ENCODE measurements around the gene SMG6.

Gene SMG6

GRCh38 chr17:2056206-2057174 is 247.1 kb downstream of the SMG6 start:
- no peak for DNase-seq

DNA sequence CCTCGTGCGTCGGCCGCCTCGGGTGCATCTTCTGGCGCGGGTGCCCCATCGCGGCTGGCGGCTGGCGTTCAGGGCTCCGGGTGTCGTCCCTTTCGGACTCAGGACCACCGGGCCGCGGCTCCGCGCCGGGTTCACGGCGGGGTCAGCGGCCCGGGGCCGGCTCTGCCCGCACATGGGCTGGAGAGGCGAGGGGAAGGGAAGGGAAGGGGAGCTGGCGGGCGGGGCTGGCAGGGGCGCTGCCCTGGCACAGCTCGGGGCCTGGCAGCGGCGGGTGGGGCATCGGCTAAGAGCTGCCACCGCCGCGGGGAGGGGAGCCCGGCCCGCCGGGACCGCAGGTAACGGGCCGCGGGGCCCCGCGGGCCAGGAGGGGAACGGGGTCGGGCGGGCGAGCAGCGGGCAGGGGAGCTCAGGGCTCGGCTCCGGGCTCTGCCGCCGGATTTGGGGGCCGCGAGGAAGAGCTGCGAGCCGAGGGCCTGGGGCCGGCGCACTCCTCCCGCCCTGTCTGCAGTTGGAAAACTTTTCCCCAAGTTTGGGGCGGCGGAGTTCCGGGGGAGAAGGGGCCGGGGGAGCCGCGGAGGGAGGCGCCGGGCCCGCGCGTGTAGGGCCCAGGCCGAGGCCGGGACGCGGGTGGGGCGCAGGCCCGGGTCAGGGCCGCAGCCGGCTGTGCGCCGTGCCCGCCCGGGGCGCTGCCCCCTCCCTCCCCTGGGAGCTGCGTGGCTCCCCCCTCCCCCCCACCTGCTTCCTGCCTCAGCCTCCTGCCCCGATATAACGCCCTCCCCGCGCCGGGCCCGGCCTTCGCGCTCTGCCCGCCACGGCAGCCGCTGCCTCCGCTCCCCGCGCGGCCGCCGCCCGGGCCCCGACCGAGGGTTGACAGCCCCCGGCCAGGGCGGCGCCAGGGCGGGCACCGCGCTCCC is 248.0 kb downstream of the SMG6 start:
- DNase-seq = no peak

- DNase-seq = no peak
Observed at GRCh38 chr17:2054512-2055291, 248.9 kb downstream of the SMG6 start, which contains the start of gene HIC1. Gene HIC1 (plus strand): TSS chr17:2055103. CDS start chr17:2056691, 1,588 bp downstream.

GRCh38 chr17:2054262-2054511 is 249.4 kb downstream of the SMG6 start:
- DNase-seq = no peak

DNA sequence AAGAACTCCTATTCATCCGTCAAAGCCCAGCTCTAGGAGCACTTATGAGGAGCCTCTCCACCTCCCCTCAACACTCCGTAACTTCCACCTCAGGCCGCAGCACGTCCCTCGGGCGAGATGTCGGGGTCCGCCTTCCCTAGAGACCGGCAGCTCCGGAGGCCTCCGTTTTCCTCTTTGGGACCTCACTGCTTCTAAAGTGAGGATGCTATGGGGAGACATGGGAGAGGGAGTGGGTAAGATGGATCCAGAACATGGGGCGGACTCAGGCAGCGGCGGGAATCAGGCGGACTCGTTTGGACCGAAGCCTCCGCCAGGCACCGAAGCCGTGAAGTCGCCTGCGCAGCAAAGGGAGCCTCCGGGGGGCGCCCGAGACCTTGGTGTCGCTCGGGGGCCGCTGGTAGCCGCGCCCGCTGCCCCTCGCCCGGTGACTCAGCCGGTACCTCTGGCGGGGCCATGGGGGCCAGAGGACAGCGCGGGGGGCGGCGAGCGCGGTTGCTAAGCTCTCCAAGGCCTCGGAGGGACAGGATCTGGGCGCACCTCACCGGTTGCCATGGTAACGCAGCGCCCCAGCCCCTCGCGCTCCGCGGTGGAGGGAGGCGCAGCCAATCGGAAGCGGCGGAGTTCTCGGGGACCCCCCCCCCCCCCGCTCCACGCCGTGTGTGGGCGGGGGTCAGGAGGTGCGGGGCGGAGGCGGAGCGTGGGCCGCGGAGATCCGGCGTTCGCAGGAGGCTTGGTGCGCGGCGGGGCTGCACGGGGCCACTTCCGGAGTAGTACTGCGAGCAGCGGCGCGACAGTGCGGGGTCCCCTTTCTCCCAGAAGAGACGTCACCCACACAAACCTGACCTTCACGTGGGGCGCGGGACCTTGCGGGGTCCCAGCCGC is 250.0 kb downstream of the SMG6 start:
- no peak for DNase-seq

GRCh38 chr17:2051933-2052559 is 251.5 kb downstream of the SMG6 start:
- no peak for DNase-seq

GRCh38 chr17:2051061-2051932 is 252.3 kb downstream of the SMG6 start:
- DNase-seq = no peak

GRCh38 chr17:2050300-2051060 is 253.1 kb downstream of the SMG6 start:
- no peak for DNase-seq

GRCh38 chr17:2049333-2050299 is 254.0 kb downstream of the SMG6 start:
- DNase-seq = no peak

DNA sequence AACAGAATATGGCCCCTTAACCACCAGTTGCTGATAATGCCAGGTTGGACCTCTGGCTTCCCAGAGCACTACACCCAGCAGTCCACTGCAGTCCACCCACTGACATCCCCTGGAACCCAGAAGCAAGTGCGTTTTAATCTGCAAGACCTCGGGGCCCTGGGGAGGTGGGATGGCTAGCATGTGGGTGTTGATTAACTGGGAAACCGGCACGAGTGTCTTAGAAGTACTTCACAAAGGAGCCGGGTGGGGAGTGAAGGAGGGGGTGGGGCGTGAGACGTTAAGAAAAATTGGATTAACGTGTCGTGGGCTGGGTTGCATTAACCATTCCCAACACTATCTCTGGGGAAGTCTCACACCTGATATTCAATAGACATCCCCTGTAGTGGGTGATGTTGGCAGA is 254.8 kb downstream of the SMG6 start:
- no peak for DNase-seq

DNA sequence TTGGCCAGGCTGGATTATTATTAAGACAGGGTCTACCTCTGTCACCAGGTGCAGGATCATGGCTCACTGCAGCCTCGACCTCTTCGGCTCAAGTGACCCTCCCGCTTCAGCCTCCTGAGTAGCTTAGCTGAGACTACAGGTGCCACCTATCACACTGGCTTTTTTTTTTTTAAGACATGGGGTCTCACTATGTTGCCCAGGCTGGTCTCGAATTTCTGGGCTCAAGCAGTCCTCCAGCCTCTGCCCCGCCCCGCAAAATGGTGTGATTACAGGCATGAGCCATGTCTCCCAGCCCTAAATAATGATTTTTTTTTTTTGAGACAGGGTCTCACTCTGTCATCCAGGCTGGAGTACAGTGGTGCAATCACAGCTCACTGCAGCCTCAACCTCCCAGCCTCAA is 256.0 kb downstream of the SMG6 start:
- no peak for DNase-seq

DNA sequence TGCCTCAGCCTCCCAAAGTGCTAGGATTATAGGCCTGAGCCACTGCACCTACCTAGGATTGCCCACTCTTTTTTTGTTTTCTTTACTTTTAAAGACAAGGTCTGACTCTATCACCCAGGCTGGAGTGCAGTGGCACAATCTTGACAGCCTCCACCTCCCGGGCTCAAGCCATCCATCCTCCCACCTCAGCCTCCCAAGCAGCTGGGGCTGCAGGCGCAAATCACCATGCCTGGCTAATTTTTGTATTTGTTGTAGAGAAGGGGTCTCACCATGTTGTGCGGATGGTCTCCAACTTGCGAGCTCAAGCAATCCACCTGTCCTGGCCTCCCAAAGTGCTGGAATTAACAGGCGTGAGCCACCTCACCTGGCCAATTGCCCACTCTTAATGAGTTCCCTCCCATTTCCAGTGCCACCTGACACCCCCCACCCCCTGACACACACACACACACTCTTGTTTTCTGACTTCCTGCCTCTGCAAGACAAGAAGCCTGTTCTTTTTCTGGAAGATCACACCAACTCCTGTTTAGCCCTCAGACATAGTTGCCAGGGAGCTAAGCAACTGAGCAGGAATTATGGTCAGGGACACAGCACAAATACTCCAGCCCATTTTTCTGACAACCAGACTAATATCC is 259.2 kb downstream of the SMG6 start:
- no peak for DNase-seq

GRCh38 chr17:2043785-2044184 is 259.8 kb downstream of the SMG6 start:
- no peak for DNase-seq

GRCh38 chr17:2042933-2043332 is 260.7 kb downstream of the SMG6 start:
- no peak for DNase-seq

DNA sequence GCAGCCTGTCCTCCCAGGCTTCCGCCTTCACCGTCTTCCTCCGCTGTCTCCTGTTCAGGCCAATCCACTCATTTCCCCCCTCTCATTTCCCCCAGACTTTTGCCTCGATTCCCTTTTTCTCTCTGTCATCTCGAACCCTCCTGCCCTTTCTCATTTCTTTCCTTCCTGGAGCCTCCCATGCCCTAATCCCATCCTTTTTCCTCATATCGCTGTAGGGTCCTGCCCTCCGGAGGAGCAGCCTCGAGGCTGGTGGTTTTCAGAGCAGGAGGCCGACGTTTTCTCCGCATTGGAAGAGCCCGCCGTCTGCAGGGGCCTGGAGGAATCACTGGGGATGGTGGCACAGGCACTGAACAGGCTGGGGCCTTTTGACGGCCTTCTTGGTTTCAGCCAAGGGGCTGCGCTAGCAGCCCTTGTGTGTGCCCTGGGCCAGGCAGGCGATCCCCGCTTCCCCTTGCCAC is 261.2 kb downstream of the SMG6 start:
- no peak for DNase-seq

DNA sequence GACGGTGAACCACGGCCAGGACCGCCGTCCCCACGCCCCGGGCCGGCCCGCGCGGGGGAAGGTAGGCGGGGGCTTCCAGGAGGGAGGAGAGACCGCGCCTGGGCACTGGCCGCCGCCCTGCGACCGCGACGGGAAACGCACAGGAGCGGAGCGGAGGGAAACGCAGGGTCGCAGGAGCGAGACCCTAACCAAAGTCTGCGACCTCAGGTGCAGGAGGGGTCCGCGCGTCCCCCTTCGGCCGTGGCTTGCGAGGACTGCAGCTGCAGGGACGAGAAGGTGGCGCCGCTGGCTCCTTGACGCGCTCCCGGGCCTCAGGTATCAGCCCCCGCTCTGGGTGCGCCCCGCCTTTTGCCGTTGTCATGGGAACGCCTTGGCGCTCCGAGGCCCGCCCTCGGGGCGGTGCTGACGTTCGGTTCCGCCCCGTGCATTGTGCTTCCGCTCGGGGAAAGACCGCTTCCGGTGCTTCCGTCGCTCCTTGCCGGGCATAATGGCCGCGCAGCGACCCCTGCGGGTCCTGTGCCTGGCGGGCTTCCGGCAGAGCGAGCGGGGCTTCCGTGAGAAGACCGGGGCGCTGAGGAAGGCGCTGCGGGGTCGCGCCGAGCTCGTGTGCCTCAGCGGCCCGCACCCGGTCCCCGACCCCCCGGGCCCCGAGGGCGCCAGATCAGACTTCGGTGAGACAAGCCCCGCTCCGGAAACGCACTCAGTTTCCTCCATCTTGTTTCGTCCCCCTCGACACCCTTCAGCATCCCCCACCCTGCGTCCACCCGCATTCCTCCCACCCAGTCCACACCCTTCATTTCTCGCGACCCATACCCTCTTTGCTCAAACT is 261.8 kb downstream of the SMG6 start, which contains the start of gene OVCA2:
OVCA2 (plus strand) TSS at position 462 of the 829 bp plus-strand sequence; CDS start at position 488, 26 bp downstream.
- DNase-seq = peak; percentile 81

Data from NCI-H2029 treated with DMSO at 0.1 percent for 48 hours (cell line).